HG03354 (cell line): ENCODE results near the gene SELE.
"Not testable (repeated sequence)": the region's sequence is repeated elsewhere in the genome, so short reads cannot be mapped to it uniquely, and the experiment has no call there.

Experiments used
- ATAC-seq: cut with Tn5 transposase; IDR thresholded peaks from one replicate; pipeline ENCODE4 v1.9.1; 2021; ENCODE audit warnings: mild to moderate bottlenecking; ENCODE audit not compliant: unreplicated experiment, poor library complexity, severe bottlenecking

The SELE gene

GRCh38 chr1:169692756-169693460 lies 41.0 kb downstream of the SELE start:
- peak; percentile 36 for ATAC-seq

- no peak for ATAC-seq
Observed at GRCh38 chr1:169690489-169690888, 43.4 kb downstream of the SELE start.

GRCh38 chr1:169689395-169689794 lies 44.5 kb downstream of the SELE start:
- no peak for ATAC-seq

GRCh38 chr1:169688377-169688776 lies 45.5 kb downstream of the SELE start:
- not testable (repeated sequence) for ATAC-seq

GRCh38 chr1:169683661-169684060 lies 50.2 kb downstream of the SELE start:
- ATAC-seq: no peak

- not testable (repeated sequence) for ATAC-seq
Observed at GRCh38 chr1:169683168-169683567, 50.7 kb downstream of the SELE start.

GRCh38 chr1:169682071-169682470 lies 51.8 kb downstream of the SELE start:
- no peak for ATAC-seq

GRCh38 chr1:169681140-169681539 lies 52.7 kb downstream of the SELE start:
- peak; percentile 30 for ATAC-seq

GRCh38 chr1:169680377-169681019 lies 53.4 kb downstream of the SELE start:
- ATAC-seq: peak; percentile 73

- no peak for ATAC-seq
Observed at GRCh38 chr1:169679692-169680091, 54.2 kb downstream of the SELE start.

- ATAC-seq: no peak
Observed at GRCh38 chr1:169676001-169676400, 57.9 kb downstream of the SELE start.
